Skeletal muscle satellite cell (primary cell): ENCODE data around the gene MED13.
A peak's percentile ranks its signal among the peaks of the same experiment; 100 is the strongest.
"Not testable (repeated sequence)": the region's sequence is repeated elsewhere in the genome, so short reads cannot be mapped to it uniquely, and the experiment has no call there.

Source experiments
- H3K27me3 ChIP-seq: 2 replicates; pipeline ENCODE4 v1.7.0; 2013; ENCODE audit warnings: low read length; ENCODE audit not compliant: control insufficient read depth, insufficient read depth
- H3K36me3 ChIP-seq: 2 replicates; pipeline ENCODE4 v1.7.0; 2013; ENCODE audit warnings: mild to moderate bottlenecking, control low read depth, low read length; ENCODE audit not compliant: insufficient read depth
- H3K4me1 ChIP-seq: 2 replicates; pipeline ENCODE4 v1.7.0; 2013; ENCODE audit warnings: low read length; ENCODE audit not compliant: control insufficient read depth, insufficient read depth
- H3K4me2 ChIP-seq: 2 replicates; pipeline ENCODE4 v1.7.0; 2013; ENCODE audit warnings: mild to moderate bottlenecking, low read length
- H3K4me3 ChIP-seq: 2 replicates; pipeline ENCODE4 v1.7.0; 2013; ENCODE audit warnings: low read length
- H3K9ac ChIP-seq: 2 replicates; pipeline ENCODE4 v1.7.0; 2013; ENCODE audit warnings: mild to moderate bottlenecking, low read depth, low read length, moderate library complexity
- H3K9me3 ChIP-seq: replicated peaks from 2 replicates; pipeline ENCODE4 v1.7.0; 2013; ENCODE audit warnings: mild to moderate bottlenecking, control low read depth, low read length

Gene MED13

GRCh38 chr17:61946359-61946758 is 118.7 kb downstream of the MED13 start:
- Histone ChIP-seq H3K27me3 (no peaks in the 10 kb centered on the region), H3K4me3 (no peak overlapping the region), H3K4me2 (no peak overlapping the region), H3K36me3 (peaks cover 56% of the 10 kb centered on the region), H3K4me1 (no peaks in the 10 kb centered on the region), H3K9ac (no peak overlapping the region), H3K9me3 (no peaks in the 10 kb centered on the region)

GRCh38 chr17:61943117-61943516 is 122.0 kb downstream of the MED13 start:
- Histone ChIP-seq H3K9me3 (no peaks in the 10 kb centered on the region), H3K27me3 (no peaks in the 10 kb centered on the region), H3K4me1 (no peaks in the 10 kb centered on the region), H3K36me3 (peaks cover 30% of the 10 kb centered on the region), H3K4me2 (no peak overlapping the region), H3K4me3 (no peak overlapping the region), H3K9ac (no peak overlapping the region)

- Histone ChIP-seq H3K4me1 (no peaks in the 10 kb centered on the region), H3K9ac (no peak overlapping the region), H3K4me3 (no peak overlapping the region), H3K9me3 (no peaks in the 10 kb centered on the region), H3K36me3 (peaks cover 22% of the 10 kb centered on the region), H3K27me3 (no peaks in the 10 kb centered on the region), H3K4me2 (no peak overlapping the region)
Measured at GRCh38 chr17:61942085-61942484, 123.0 kb downstream of the MED13 start.

- Histone ChIP-seq H3K4me1 (peaks cover 15% of the 10 kb centered on the region), H3K9ac (peak overlapping the region; percentile 97), H3K4me3 (peak overlapping the region; percentile 87), H3K27me3 (no peaks in the 10 kb centered on the region), H3K4me2 (peak overlapping the region; percentile 95), H3K9me3 (no peaks in the 10 kb centered on the region), H3K36me3 (peaks cover 9% of the 10 kb centered on the region)
Measured at GRCh38 chr17:61928101-61928436, 137.0 kb downstream of the MED13 start.

- H3K4me3 ChIP-seq = peak within 1 kb of the TSS; percentile 87
- peak within 1 kb of the TSS; percentile 95 for H3K4me2 ChIP-seq
- H3K27me3 ChIP-seq = no peaks in the 10 kb centered on the region
- H3K36me3 ChIP-seq = peaks cover 9% of the 10 kb centered on the region
- no peaks in the 10 kb centered on the region for H3K9me3 ChIP-seq
- H3K4me1 ChIP-seq = peaks cover 15% of the 10 kb centered on the region
- H3K9ac ChIP-seq = peak within 1 kb of the TSS; percentile 97
Measured at GRCh38 chr17:61927208-61928100, 137.6 kb downstream of the MED13 start, which contains the start of gene INTS2. Gene INTS2 (minus strand): TSS chr17:61927982. CDS start chr17:61926644, 1,338 bp downstream.

- Histone ChIP-seq H3K9ac (peak overlapping the region; percentile 97), H3K4me3 (peak overlapping the region; percentile 87), H3K9me3 (no peaks in the 10 kb centered on the region), H3K4me2 (peak overlapping the region; percentile 95), H3K36me3 (peaks cover 9% of the 10 kb centered on the region), H3K27me3 (no peaks in the 10 kb centered on the region), H3K4me1 (peaks cover 15% of the 10 kb centered on the region)
Measured at GRCh38 chr17:61926826-61927207, 138.3 kb downstream of the MED13 start.

GRCh38 chr17:61915162-61915561 is 149.9 kb downstream of the MED13 start:
- H3K27me3 ChIP-seq, H3K4me1 ChIP-seq, H3K4me3 ChIP-seq, H3K9me3 ChIP-seq, H3K9ac ChIP-seq, H3K4me2 ChIP-seq: not testable (repeated sequence)
- H3K36me3 ChIP-seq = peaks cover 28% of the 10 kb centered on the region

GRCh38 chr17:61908292-61909037 is 156.6 kb downstream of the MED13 start:
- Histone ChIP-seq H3K9ac (no peak overlapping the region), H3K4me3 (no peak overlapping the region), H3K27me3 (no peaks in the 10 kb centered on the region), H3K36me3 (peaks cover 34% of the 10 kb centered on the region), H3K4me1 (no peaks in the 10 kb centered on the region), H3K9me3 (no peaks in the 10 kb centered on the region), H3K4me2 (no peak overlapping the region)

GRCh38 chr17:61907361-61907760 is 157.7 kb downstream of the MED13 start:
- H3K36me3 ChIP-seq = peaks cover 34% of the 10 kb centered on the region
- no peaks in the 10 kb centered on the region for H3K4me1 ChIP-seq
- no peak overlapping the region for H3K9ac ChIP-seq
- no peak overlapping the region for H3K4me3 ChIP-seq
- no peak overlapping the region for H3K4me2 ChIP-seq
- H3K27me3 ChIP-seq = no peaks in the 10 kb centered on the region
- no peaks in the 10 kb centered on the region for H3K9me3 ChIP-seq

- Histone ChIP-seq H3K4me2 (no peak overlapping the region), H3K4me3 (no peak overlapping the region), H3K9ac (no peak overlapping the region), H3K27me3 (no peaks in the 10 kb centered on the region), H3K36me3 (peaks cover 27% of the 10 kb centered on the region), H3K9me3 (no peaks in the 10 kb centered on the region), H3K4me1 (no peaks in the 10 kb centered on the region)
Measured at GRCh38 chr17:61904094-61904710, 160.9 kb downstream of the MED13 start.

GRCh38 chr17:61903251-61903650 is 161.8 kb downstream of the MED13 start:
- H3K4me2 ChIP-seq = no peak overlapping the region
- peaks cover 27% of the 10 kb centered on the region for H3K36me3 ChIP-seq
- no peaks in the 10 kb centered on the region for H3K27me3 ChIP-seq
- H3K4me1 ChIP-seq = no peaks in the 10 kb centered on the region
- no peaks in the 10 kb centered on the region for H3K9me3 ChIP-seq
- no peak overlapping the region for H3K9ac ChIP-seq
- no peak overlapping the region for H3K4me3 ChIP-seq
